Skeletal muscle tissue (tissue), 4 donors: Measurements from ENCODE around the gene MPRIP. TPM values are rescaled to one million over a fixed set of nuclear protein-coding genes. Genes with fewer than 3 reads are reported as not detected.
"Not testable (repeated sequence)": the region's sequence is repeated elsewhere in the genome, so short reads cannot be mapped to it uniquely, and the experiment has no call there.

Experiments used
- H3K27ac ChIP-seq: one replicate; pipeline ENCODE4 v1.7.0; 2013; ENCODE audit warnings: mild to moderate bottlenecking, low read depth, low read length, inconsistent platforms
- H3K27me3 ChIP-seq, 3 donors: one replicate each; pipeline ENCODE4 v1.7.0; 2013; ENCODE audit warnings: low read length in 3 of 3; ENCODE audit not compliant: control insufficient read depth in 3 of 3, insufficient read depth in 3 of 3
- H3K36me3 ChIP-seq, 3 donors: one replicate each; pipeline ENCODE4 v1.7.0; 2013; ENCODE audit warnings: low read length in 3 of 3; ENCODE audit not compliant: control insufficient read depth in 3 of 3, insufficient read depth in 3 of 3
- H3K4me1 ChIP-seq, 3 donors: one replicate each; pipeline ENCODE4 v1.7.0; 2013; ENCODE audit warnings: low read length in 3 of 3, mild to moderate bottlenecking in 3 of 3; ENCODE audit not compliant: control insufficient read depth in 3 of 3, insufficient read depth in 3 of 3
- H3K4me3 ChIP-seq, 3 donors: one replicate each; pipeline ENCODE4 v1.7.0; 2013; ENCODE audit warnings: low read length in 3 of 3
- H3K9ac ChIP-seq, 3 donors: one replicate each; pipeline ENCODE4 v1.7.0; 2013; ENCODE audit warnings: low read length in 3 of 3, mild to moderate bottlenecking in 3 of 3, moderate library complexity in 2 of 3, low read depth in 1 of 3
- H3K9me3 ChIP-seq, 3 donors: one replicate each; pipeline ENCODE4 v1.7.0; 2013; ENCODE audit warnings: low read length in 3 of 3; ENCODE audit not compliant: control insufficient read depth in 3 of 3
- total RNA-seq: library from RNA; depleted of rRNA; stranded (reverse); fragments of >200 nt; gene quantifications from one replicate; pipeline ENCODE4 v1.2.3, GENCODE V29; 2014
- donor health status: Osteomylitis.

Gene MPRIP
- total RNA-seq, 1 donor from 2014 or later, result 79.3 TPM

DNA sequence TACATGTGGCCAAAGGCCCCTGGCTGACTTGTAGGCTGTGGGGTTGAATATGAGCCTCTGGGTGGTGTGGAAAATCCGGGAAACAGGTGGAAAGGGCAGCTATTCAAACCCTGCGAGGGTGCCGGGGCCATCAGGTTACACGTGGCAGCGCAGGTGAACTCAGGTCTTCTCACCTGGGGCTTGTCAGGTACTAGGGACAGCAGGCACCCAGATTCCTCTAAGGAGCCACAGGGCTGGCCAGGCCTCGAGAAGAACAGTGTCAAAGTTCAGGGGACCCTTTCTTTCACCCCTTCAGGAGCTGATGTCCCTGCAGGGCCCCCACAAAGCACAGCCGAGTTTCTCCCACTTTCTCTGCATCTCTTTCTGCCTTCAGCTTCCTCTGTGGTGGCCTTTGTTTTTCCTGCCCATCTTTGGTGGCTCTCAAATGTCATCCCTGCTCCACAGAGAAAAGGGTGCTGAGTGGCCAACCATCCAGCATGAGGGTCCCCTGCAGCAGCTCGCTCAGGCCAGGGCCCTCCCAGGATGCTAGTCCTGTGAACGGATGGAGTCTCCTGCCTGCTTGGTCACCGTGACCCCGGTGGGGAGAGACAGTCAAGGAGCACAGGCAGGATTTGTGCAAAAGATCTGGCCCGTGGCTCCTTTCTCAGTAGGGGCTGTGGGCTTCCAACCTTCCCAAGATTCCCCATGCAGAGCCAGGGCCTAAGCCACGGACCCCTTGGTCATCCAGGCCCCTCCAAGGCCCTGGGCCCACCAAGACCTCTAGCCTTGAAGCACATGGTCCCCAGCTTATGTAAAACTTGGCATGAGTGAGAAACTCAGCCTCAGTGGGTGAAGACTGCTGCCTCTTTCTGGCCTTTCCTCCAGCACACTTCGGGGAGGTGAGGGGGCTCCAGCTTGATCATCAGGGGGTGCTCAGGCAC lies 28.2 kb upstream of the MPRIP start:
- H3K4me3 ChIP-seq, H3K9ac ChIP-seq, H3K27ac ChIP-seq, H3K4me1 ChIP-seq, H3K9me3 ChIP-seq, H3K27me3 ChIP-seq, H3K36me3 ChIP-seq: not testable (repeated sequence)

DNA sequence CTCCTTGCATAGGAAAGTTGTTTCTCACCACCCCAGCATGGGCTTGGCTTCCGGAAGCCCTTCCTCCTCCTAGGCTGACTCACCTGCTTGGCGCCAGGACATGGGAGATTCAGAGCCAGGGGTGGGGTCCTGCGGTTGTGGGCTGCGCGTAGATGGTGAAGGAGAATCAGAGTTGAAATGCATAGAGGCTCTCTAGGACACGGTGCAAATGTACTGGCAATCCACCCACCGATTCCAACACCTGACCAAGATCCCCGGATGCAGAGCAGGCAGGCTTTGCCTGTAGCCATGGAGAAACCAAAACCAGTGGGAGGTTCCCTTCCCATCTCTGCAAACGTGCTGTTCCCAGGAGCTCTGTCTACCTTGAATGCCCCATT lies 27.5 kb upstream of the MPRIP start:
- H3K9me3 ChIP-seq, H3K9ac ChIP-seq, H3K27me3 ChIP-seq, H3K4me1 ChIP-seq, H3K27ac ChIP-seq, H3K4me3 ChIP-seq, H3K36me3 ChIP-seq: not testable (repeated sequence)

DNA sequence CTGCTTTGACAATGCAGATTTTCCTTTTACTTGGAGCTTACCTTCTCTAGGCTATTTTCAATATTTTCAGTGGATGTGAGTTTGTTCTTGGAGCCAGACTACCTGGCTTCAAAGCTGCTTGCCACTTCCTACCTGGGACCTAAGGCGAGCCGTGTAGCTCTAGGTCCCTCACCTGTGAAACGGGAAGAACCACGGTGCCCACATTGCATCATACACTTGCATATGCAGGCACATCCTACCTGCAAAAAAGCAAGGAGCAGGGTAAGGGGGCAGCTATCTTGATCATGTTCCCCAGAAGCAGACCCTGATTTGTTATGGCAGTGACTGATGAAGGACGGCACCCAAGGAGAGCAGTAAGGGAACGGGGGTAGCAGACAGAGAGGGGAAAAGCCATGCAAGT lies 27.0 kb upstream of the MPRIP start:
- Histone ChIP-seq H3K36me3 (no peaks in the 10 kb centered on the region), H3K4me1 (peaks cover 0 to 2% (median 0%) of the 10 kb centered on the region in 3 donors), H3K9me3 (no peaks in the 10 kb centered on the region), H3K27ac (no peak overlapping the region), H3K27me3 (no peaks in the 10 kb centered on the region), H3K9ac (no peak overlapping the region), H3K4me3 (no peak overlapping the region)

DNA sequence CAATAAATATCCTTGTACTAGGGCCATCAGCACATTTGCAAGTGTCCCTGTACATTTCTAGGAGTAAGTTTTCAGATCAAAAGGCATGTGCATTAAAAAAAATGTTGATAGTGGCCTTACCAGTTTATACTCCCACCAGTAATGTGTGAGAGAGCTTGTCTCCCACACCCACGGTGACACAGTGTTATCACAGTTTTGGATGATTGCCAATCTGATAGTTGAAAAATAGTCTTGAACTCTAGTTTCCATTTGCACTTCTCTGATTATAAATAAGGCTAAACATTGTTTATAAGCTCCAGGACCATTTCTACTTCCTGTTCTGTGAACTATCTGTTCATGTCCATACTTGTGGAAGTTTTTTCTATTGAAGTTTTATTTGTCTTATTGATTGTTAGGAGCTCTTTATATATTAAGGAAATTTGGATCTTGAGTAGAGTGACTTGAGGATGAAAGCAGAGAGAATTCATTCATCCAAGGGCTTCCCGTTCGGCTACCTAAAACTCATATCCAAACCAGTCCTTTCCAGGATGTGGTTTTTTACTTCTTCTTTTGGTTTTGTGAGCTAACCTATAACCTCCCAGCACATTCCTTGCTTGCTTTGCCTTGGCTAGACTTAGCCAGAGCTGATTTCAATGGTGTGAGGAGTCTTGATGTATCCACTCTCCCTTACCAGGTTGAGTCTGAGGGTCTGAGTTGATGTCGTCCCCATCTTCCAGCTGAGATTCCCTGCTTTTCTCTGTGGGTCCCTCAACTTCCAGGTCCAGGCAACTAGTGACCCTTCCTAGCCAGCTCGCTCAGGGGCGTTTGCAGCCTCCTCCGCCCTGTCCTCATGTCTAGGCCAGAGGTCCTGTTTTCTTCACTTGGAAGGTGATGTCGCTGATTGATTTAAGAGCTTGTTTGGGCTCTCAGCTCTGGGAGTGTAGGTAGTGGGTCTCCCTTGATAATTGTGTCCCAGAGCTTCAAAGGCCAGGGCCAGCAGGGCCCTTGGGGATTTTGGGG lies 25.8 kb upstream of the MPRIP start:
- not testable (repeated sequence) for H3K9me3 ChIP-seq, H3K4me1 ChIP-seq, H3K27ac ChIP-seq, H3K27me3 ChIP-seq, H3K4me3 ChIP-seq, H3K36me3 ChIP-seq, H3K9ac ChIP-seq

DNA sequence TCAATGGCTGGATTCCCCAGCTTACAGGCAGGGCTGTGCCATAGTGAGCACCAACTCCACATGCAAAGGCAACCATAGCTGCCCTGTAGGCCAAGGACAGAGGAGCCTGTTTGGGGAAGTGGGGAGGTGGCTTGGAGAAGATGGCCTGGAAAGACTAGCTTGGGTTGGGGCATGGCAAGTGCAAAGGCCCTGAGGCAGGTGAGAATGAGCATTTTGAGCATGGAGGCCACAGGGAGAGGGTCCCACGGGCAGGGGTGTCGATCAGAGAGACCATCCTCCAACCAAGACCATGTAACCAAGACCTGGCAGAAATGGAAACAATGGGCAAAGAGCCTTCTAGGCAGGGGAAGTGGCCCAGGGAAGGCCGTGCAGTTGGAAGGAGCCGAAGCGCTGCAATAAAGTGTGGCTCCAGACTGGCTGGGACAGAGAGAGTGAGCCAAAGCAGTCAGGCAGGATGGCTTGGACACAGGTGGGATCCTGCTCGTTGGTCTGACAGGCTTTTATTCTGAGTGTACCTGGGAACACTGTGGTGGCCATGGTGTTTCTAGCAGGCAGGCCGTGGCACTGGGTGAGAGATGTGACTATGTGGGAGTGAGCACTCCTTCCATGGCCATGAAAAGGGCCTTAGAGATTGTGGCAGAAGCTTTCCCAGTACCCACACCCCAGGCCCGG lies 24.8 kb upstream of the MPRIP start:
- H3K27ac ChIP-seq, result no peak overlapping the region
- H3K9me3 ChIP-seq, result no peaks in the 10 kb centered on the region
- no peaks in the 10 kb centered on the region for H3K27me3 ChIP-seq
- H3K9ac ChIP-seq, result no peak overlapping the region
- no peak overlapping the region for H3K4me3 ChIP-seq
- H3K4me1 ChIP-seq, result peaks cover 3 to 10% (median 9%) of the 10 kb centered on the region in 3 donors
- H3K36me3 ChIP-seq, result no peaks in the 10 kb centered on the region

DNA sequence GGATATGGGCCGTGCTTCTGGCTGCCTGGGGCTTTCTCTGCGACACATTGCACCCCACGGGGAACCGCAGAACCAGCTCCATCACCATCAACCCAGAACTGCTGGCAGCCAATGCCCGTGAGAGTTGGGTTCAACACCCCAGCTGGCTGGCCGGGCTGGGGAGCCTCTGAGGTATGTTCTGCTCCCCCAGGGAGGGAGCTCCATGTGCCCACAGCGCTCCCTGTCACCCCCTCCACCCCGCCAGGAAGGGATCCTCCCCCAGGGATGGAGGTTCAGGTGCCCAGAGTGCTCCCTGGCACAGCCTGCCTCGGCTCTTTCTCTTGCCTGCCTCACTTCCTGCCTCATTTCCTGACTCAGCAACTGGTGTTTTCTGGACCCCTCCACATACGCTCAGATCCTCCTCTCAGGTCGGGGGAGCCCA lies 24.2 kb upstream of the MPRIP start:
- H3K9ac ChIP-seq, result no peak overlapping the region
- no peak overlapping the region for H3K27ac ChIP-seq
- H3K4me1 ChIP-seq, result peaks cover 3 to 10% (median 9%) of the 10 kb centered on the region in 3 donors
- H3K27me3 ChIP-seq, result no peaks in the 10 kb centered on the region
- no peak overlapping the region for H3K4me3 ChIP-seq
- H3K36me3 ChIP-seq, result no peaks in the 10 kb centered on the region
- H3K9me3 ChIP-seq, result no peaks in the 10 kb centered on the region

DNA sequence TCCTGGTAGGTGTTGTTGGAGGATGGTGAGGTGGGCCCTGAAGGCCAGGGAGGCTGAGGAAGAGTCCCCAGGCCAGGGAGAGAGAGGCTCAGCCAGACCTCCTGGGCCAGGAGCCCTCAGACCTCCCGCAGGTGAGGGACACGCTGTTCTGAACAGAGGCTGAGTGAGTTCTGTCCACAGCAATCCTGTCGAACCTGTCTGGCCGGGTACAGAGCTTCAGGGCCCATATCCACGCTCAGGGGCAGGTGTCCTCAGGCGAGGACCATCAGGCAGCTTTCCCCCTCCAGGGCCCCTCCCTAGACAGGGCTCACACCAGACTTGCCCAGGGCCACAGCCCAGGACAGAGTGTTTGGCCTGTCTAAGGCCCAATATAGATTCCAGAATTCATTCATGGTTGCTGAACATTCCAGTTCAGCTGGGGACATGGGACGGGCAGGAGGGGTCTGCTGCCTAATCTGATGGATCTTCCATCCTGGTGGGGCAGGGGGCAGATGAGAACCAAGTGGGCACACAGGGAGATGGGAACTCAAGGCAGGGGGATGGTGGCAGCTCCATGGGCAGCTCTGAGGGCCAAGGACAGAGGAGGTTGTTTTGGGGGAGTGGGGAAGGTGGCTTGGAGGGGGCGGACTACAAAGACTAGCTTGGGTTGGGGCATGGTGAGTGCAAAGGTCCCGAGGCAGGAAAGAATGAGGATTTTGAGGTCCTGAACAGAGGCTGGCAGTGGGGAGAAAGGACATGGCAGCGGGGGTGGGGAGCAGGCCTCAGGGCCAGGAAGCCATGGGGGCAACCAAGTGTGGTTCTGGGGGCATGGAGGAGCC lies 23.4 kb upstream of the MPRIP start:
- Histone ChIP-seq H3K27ac (no peak overlapping the region), H3K27me3 (no peaks in the 10 kb centered on the region), H3K9me3 (no peaks in the 10 kb centered on the region), H3K9ac (no peak overlapping the region), H3K4me1 (peaks cover 3 to 10% (median 9%) of the 10 kb centered on the region in 3 donors), H3K36me3 (no peaks in the 10 kb centered on the region), H3K4me3 (no peak overlapping the region)

DNA sequence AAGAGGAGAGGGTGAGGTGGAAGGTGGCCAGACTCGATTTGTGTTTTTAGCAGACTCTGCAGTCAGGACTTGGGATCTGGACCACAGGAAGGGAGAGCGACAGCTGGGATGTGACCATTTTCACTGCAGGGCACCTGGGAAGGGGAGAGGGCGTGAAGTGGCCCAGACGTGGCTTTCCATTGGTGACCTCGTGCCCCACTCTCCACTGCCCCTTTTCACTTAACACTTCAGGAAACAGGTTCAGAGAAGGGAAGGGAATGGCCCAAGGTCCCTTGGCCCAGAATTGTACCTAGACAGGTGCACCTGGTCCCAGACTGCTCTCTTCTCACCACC lies 22.9 kb upstream of the MPRIP start:
- Histone ChIP-seq H3K27ac (no peak overlapping the region), H3K4me3 (no peak overlapping the region), H3K4me1 (peaks cover 3 to 10% (median 9%) of the 10 kb centered on the region in 3 donors), H3K27me3 (no peaks in the 10 kb centered on the region), H3K9me3 (no peaks in the 10 kb centered on the region), H3K36me3 (no peaks in the 10 kb centered on the region), H3K9ac (no peak overlapping the region)

DNA sequence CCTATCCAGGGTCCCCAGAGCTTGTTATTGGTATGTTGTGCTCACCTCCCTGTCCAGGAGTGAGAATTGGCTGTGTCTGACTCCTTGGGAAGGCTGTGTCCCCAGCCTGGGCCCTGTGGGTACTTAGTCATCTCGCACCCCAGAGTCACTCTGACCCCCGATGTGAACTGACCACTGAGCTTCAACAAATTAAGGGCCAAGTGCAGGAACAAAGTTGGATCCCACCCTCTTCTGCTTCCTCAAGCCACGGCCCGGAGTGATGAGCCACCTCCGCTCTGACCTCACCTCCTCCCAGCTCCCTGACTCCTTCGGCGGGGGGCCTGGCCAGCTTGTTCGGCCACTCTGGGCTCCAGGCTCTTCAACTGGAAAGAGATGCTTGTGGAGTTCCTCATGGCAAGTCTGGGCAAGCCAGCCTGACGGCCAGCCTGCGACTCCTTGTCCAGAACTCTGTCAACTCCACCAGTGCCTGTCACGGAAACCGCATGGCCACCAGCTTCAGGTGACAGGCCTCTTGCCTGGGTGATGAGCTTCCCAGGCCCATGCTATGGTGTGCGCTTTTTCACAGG lies 22.3 kb upstream of the MPRIP start:
- no peaks in the 10 kb centered on the region for H3K27me3 ChIP-seq
- H3K36me3 ChIP-seq, result no peaks in the 10 kb centered on the region
- H3K4me1 ChIP-seq, result peaks cover 3 to 10% (median 9%) of the 10 kb centered on the region in 3 donors
- no peak overlapping the region for H3K9ac ChIP-seq
- H3K4me3 ChIP-seq, result no peak overlapping the region
- H3K9me3 ChIP-seq, result no peaks in the 10 kb centered on the region
- no peak overlapping the region for H3K27ac ChIP-seq
